T follicular helper cell (primary cell): ENCODE measurements around the gene PTH.

ENCODE experiments used
- DNase-seq: peaks from one replicate; pipeline ENCODE4 v3.0.0-alpha.2; 2020; ENCODE audit warnings: low read depth

Gene PTH

DNA sequence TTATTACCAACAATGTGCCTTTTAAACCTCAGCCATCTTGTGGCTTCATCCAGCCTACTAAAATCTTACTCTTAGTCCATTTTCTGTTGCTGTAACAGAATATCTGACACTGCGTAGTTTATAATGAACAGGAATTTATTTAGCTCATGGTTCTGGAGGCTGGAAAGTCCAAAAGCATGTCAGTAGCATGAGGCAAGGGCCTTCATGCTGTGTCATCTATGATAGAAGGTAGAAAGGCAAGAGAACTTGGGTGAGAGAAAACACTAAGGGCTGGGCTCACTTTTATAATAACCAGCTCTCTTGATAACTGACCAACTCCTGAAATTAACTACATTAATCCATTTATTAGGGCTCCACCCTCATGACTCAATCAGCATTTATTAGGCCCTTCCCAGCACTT is 46.3 kb downstream of the PTH start:
- DNase-seq = no peak

- DNase-seq = no peak
Measured at GRCh38 chr11:13448876-13449275, 46.9 kb downstream of the PTH start.

- no peak for DNase-seq
Measured at GRCh38 chr11:13446444-13446843, 49.4 kb downstream of the PTH start.

DNA sequence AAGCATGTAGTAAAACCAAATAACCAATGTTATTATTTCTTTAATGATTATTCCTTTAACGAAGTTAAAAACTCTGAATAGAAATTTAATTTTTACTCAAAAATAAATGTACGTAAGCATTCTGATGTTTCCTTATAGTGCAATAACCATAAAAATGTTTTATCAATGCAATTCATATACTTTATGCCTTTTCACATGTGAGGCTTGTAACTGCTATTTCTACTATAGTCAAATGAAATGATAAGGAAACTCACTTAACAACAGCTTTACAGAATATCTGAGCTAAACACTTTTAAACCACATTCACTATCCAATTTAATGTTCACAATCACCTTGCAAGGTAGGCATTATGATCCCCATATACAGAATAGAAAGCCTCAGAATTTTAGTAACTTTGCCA is 50.2 kb downstream of the PTH start:
- no peak for DNase-seq
